Measurements from ENCODE around the gene NDUFS7.

DNA sequence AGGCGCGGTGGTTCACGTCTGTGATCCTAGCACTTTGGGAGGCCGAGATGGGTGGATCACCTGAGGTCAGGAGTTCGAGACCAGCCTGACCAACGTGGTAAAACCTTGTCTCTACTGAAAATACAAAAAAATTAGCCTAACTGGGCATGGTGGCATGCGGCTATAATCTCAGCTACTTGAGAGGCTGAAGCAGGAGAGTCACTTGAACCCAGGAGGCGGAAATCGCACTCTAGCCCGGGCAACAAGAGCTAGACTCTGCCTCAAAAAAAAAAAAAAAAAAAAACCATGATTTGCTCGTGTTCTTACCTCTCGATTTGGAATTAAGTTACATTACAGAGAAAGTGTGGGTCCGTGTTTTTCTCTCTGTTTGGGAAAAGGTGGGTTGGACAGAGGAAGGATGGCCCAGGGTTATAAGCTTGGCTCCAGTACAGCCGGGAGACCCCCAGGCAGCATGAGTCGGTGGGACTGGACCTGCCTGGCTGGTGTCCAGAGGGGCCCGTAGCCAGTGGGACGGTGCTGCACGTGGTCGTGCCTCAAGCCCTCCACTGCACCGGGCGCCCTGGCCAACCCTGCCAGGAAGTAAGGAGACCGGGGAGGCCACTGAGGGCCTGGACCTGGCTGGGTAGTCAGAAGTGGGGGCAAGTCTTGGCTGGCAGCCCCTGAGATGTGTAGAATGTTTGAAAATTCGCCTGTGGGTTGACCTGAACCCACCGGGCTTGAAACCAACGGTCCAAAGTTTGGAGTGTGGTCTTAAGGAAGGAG lies 58.2 kb downstream of the NDUFS7 start:
- TF ChIP-seq, protein P1, sequence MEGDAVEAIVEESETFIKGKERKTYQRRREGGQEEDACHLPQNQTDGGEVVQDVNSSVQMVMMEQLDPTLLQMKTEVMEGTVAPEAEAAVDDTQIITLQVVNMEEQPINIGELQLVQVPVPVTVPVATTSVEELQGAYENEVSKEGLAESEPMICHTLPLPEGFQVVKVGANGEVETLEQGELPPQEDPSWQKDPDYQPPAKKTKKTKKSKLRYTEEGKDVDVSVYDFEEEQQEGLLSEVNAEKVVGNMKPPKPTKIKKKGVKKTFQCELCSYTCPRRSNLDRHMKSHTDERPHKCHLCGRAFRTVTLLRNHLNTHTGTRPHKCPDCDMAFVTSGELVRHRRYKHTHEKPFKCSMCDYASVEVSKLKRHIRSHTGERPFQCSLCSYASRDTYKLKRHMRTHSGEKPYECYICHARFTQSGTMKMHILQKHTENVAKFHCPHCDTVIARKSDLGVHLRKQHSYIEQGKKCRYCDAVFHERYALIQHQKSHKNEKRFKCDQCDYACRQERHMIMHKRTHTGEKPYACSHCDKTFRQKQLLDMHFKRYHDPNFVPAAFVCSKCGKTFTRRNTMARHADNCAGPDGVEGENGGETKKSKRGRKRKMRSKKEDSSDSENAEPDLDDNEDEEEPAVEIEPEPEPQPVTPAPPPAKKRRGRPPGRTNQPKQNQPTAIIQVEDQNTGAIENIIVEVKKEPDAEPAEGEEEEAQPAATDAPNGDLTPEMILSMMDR (IDR thresholded peaks at IDR 0.05), result no peak
- TF ChIP-seq EZH2 (IDR thresholded peaks at IDR 0.05), result no peak

Measured in neural progenitor cell (in vitro differentiated cells).